Adrenal gland (tissue), 5 donors: ENCODE data around the gene RALY.

Experiments used
- CTCF ChIP-seq, 6 experiments: fragments of 450-650 bp in 4 of 6; fragments of 200-600 bp in 2 of 6; sonication (generic) in 1 of 6; IDR thresholded peaks; 1 replicate in 5 of 6; 2 replicates in 1 of 6; pipeline versions ENCODE4 v1.5.1 to v1.8.0; 2016 to 2021; ENCODE audit warnings: antibody characterized with exemption in 6 of 6, mild to moderate bottlenecking in 2 of 6, moderate library complexity in 1 of 6
- POLR2A ChIP-seq, 2 donors: fragments of 450-650 bp; IDR thresholded peaks; one replicate each; pipeline ENCODE4 v1.6.1; 2017; ENCODE audit warnings: antibody characterized with exemption in 2 of 2, mild to moderate bottlenecking in 2 of 2, moderate library complexity in 1 of 2
- donor health status: DM: no; HTN: no; CAD: no.

- TF ChIP-seq CTCF (IDR thresholded peaks at IDR 0.05) (no peak), POLR2A (IDR thresholded peaks at IDR 0.05) (no peak)
Observed at GRCh38 chr20:34112600-34113101, 118.9 kb downstream of the RALY start.
